Prostate gland (tissue), 2 donors: ENCODE data around the gene SARM1.

Experiments used
- CTCF ChIP-seq, 4 experiments: fragments of 200-600 bp in 2 of 4; fragments of 450-650 bp in 2 of 4; sonication (generic) in 2 of 4; IDR thresholded peaks; 1 replicate in 3 of 4; 2 replicates in 1 of 4; pipeline ENCODE4 v1.5.1; 2016 to 2019; ENCODE audit warnings: antibody characterized with exemption in 4 of 4, mild to moderate bottlenecking in 2 of 4, moderate library complexity in 2 of 4
- POLR2A ChIP-seq: fragments of 450-650 bp; IDR thresholded peaks from one replicate; pipeline ENCODE4 v1.6.1; 2016; ENCODE audit warnings: antibody characterized with exemption, mild to moderate bottlenecking
- POLR2AphosphoS5 ChIP-seq: sonication (generic); formaldehyde crosslinking; IDR thresholded peaks from one replicate; pipeline ENCODE4 v1.6.1; 2017; ENCODE audit warnings: antibody characterized with exemption

GRCh38 chr17:28370744-28371103 lies 770 bp upstream of the SARM1 start:
- no peak for TF ChIP-seq CTCF (IDR thresholded peaks at IDR 0.05)
- TF ChIP-seq POLR2A: no peak
- TF ChIP-seq POLR2AphosphoS5: no peak
